ENCODE measurements around the gene ACACB. TPM values are rescaled to one million over a fixed set of nuclear protein-coding genes. Genes with fewer than 3 reads are reported as not detected.

Gene ACACB
- total and polyA plus RNA-seq, 2 donors (not counting 3 experiments of a cell fraction or from before 2014, with no cell fraction given): 1.3 to 5.7 TPM

- Histone ChIP-seq H3K9me3 (replicated peaks; ENCODE audit: control insufficient read depth, insufficient read depth, low read length) (no peaks in the 10 kb centered on the region), H3K79me2 (ENCODE audit: control insufficient read depth, insufficient read depth, low read length) (no peaks in the 10 kb centered on the region), H2AFZ (ENCODE audit: low read depth, low read length) (no peak overlapping the region), H3K36me3 (ENCODE audit: control insufficient read depth in 2 of 2, extremely low read depth in 1 of 2, insufficient read depth in 2 of 2, low read length in 2 of 2) (no peaks in the 10 kb centered on the region), H3K4me2 (ENCODE audit: insufficient read depth, low read length) (no peak overlapping the region), H3K9me1 (replicated peaks; ENCODE audit: control insufficient read depth, extremely low read depth, insufficient read depth, low read length) (no peaks in the 10 kb centered on the region), H3K27ac (ENCODE audit: insufficient read depth, low read depth, low read length) (no peak overlapping the region), H3K27me3 (ENCODE audit: control insufficient read depth in 2 of 2, insufficient read depth in 2 of 2, low read length in 2 of 2) (no peaks in the 10 kb centered on the region), H3K9ac (replicated peaks; ENCODE audit: extremely low read depth, insufficient read depth, low read length) (no peak overlapping the region), H3K4me3 (replicated peaks in 1 of 3; ENCODE audit: insufficient read depth in 1 of 3, low read depth in 1 of 3, low read length in 3 of 3) (no peak overlapping the region), H4K20me1 (replicated peaks; ENCODE audit: control insufficient read depth, extremely low read depth, insufficient read depth, low read length) (no peaks in the 10 kb centered on the region), H3K4me1 (ENCODE audit: control insufficient read depth, extremely low read depth, insufficient read depth, low read length) (no peaks in the 10 kb centered on the region)
- ChIA-PET CTCF (no interaction called here), POLR2A (no interaction called here)
- intact Hi-C loops (cut with micrococcal nuclease) (no loop called here), dilution Hi-C loops (cut with MboI; ENCODE audit: extremely low pct_ligation_motif_present, low sequenced_read_pairs) (no loop called here)
- no peak for DNase-seq (ENCODE audit: low read depth, low spot score)
- TF ChIP-seq POLR2AphosphoS5 (IDR thresholded peaks at IDR 0.05; ENCODE audit: insufficient read depth, low read depth, low read length): no peak
- TF ChIP-seq, protein P1, sequence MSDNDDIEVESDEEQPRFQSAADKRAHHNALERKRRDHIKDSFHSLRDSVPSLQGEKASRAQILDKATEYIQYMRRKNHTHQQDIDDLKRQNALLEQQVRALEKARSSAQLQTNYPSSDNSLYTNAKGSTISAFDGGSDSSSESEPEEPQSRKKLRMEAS (IDR thresholded peaks at IDR 0.05; ENCODE audit: insufficient read depth, insufficient read length): no peak
- no peak for TF ChIP-seq MYC (IDR thresholded peaks at IDR 0.05; ENCODE audit: low read depth, low read length)
- TF ChIP-seq CTCF (IDR thresholded peaks at IDR 0.05; ENCODE audit: extremely low read depth in 1 of 2, insufficient read depth in 1 of 2, low read depth in 1 of 2, low read length in 2 of 2): no peak
- no peak for TF ChIP-seq GATA2 (IDR thresholded peaks at IDR 0.05; ENCODE audit: insufficient read depth, insufficient read length, low read depth, low read length)
- TF ChIP-seq FOS (IDR thresholded peaks at IDR 0.05; ENCODE audit: borderline replicate concordance, insufficient read depth, low read length): no peak
- no peak for TF ChIP-seq POLR2A (IDR thresholded peaks at IDR 0.05; ENCODE audit: low read depth, low read length)
- no peak for TF ChIP-seq JUN (IDR thresholded peaks at IDR 0.05; ENCODE audit: borderline replicate concordance, insufficient read depth, insufficient read length, low read depth)
- TF ChIP-seq EZH2 (IDR thresholded peaks at IDR 0.05; ENCODE audit: borderline replicate concordance, low read depth, low read length, severe bottlenecking): no peak
- BruUV-seq (replicated peaks): no TSS peak
- FAIRE-seq: no peak
Observed at GRCh38 chr12:109270494-109270893, 154.1 kb downstream of the ACACB start.

All from endothelial cell of umbilical vein (primary cell).